H1 (cell line): ENCODE measurements around the gene CEP128.

Source experiments
- CBX8 ChIP-seq: fragments of 300-800, 300-1000 bp; sonication (generic); IDR thresholded peaks from 2 replicates; pipeline ENCODE4 v1.7.1; 2016; ENCODE audit warnings: low read depth, low read length, borderline replicate concordance
- CTCF ChIP-seq, 3 experiments: IDR thresholded peaks; 1 replicate in 2 of 3; 2 replicates in 1 of 3; pipeline versions ENCODE4 v1.5.1 to v1.6.1; 2011; ENCODE audit warnings: low read length in 3 of 3, mild to moderate bottlenecking in 3 of 3, inconsistent platforms in 2 of 3, low read depth in 1 of 3, moderate library complexity in 1 of 3; ENCODE audit not compliant: insufficient read depth in 1 of 3; ENCODE audit errors: control extremely low read depth in 1 of 3
- E2F6 ChIP-seq: IDR thresholded peaks from 2 replicates; pipeline ENCODE4 v1.6.1; 2012; ENCODE audit warnings: inconsistent platforms
- HDAC6 ChIP-seq: IDR thresholded peaks from one replicate; pipeline ENCODE4 v1.7.1; 2012; ENCODE audit warnings: low read depth, mild to moderate bottlenecking, inconsistent platforms, low read length, moderate library complexity
- POLR2A ChIP-seq, 2 experiments: IDR thresholded peaks; 1 replicate in 1 of 2; 2 replicates in 1 of 2; pipeline ENCODE4 v1.6.1; 2011; ENCODE audit warnings: low read depth in 2 of 2, low read length in 2 of 2, mild to moderate bottlenecking in 2 of 2; ENCODE audit errors: control extremely low read depth in 1 of 2
- POLR2AphosphoS5 ChIP-seq: IDR thresholded peaks from 2 replicates; pipeline ENCODE4 v1.6.1; 2011; ENCODE audit warnings: low read depth, low read length
- SP2 ChIP-seq: IDR thresholded peaks from 2 replicates; pipeline ENCODE4 v1.6.1; 2012; ENCODE audit warnings: mild to moderate bottlenecking, low read length, inconsistent platforms
- TAF1 ChIP-seq: IDR thresholded peaks from 2 replicates; pipeline ENCODE4 v1.6.1; 2011; ENCODE audit warnings: mild to moderate bottlenecking, low read depth, low read length
- USF2 ChIP-seq: IDR thresholded peaks from 2 replicates; pipeline ENCODE4 v1.6.1; 2011; ENCODE audit warnings: low read length, improper control_type of control experiment
- YY1 ChIP-seq: IDR thresholded peaks from 2 replicates; pipeline ENCODE4 v1.6.1; 2011; ENCODE audit warnings: low read depth, mild to moderate bottlenecking, low read length
- ZNF274 ChIP-seq: IDR thresholded peaks from 2 replicates; pipeline ENCODE4 v1.7.0; 2012; ENCODE audit warnings: low read length, borderline replicate concordance; ENCODE audit errors: extremely low read depth
- TF ChIP-seq, protein P1 (sequence below): IDR thresholded peaks from 2 replicates; pipeline ENCODE4 v1.6.1; 2012; ENCODE audit warnings: inconsistent platforms

DNA sequence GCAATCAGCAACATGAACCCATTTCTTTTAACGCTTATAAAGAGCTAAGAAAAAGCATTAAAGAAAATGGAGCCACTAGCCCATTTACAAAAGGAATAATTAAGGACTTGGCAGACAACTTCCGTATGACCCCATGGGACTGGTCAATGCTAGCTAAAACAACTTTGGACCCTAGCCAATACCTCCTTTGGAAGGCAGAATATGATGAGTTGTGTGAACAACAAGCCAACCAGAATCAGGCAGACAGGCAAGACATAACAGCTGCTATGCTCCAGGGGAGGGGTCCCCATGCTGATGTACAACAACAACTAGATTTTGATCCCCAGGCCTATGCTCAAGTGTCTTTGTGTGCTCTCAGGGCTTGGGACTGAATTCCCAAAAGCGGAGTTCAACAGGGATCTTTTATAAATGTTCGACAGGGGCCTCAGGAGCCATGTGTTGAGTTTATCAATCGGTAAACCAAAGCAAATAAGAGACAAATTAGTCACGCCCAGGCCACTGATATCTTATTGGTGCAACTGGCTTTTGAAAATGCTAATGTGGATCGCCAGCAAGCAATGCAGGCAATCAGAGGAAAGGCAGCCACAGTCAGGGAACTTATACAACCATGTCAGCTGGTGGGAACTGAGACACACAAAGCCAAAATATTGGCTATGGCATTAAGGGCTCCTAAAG lies 475.9 kb downstream of the CEP128 start:
- TF ChIP-seq POLR2AphosphoS5, result no peak
- no peak for TF ChIP-seq E2F6
- no peak for TF ChIP-seq SP2
- no peak for TF ChIP-seq ZNF274
- no peak for TF ChIP-seq CTCF (IDR thresholded peaks at IDR 0.05; ENCODE audit: control extremely low read depth in 1 of 3, insufficient read depth in 1 of 3, low read depth in 1 of 3, low read length in 3 of 3)
- TF ChIP-seq POLR2A (IDR thresholded peaks at IDR 0.05; ENCODE audit: control extremely low read depth in 1 of 2, low read depth in 2 of 2, low read length in 2 of 2), result no peak
- no peak for TF ChIP-seq USF2
- TF ChIP-seq CBX8, result no peak
- TF ChIP-seq TAF1, result no peak
- no peak for TF ChIP-seq YY1
- no peak for TF ChIP-seq HDAC6
- TF ChIP-seq, protein P1, sequence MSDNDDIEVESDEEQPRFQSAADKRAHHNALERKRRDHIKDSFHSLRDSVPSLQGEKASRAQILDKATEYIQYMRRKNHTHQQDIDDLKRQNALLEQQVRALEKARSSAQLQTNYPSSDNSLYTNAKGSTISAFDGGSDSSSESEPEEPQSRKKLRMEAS, result no peak
